ENCODE measurements around the gene RIT2. TPM values are rescaled to one million over a fixed set of nuclear protein-coding genes. Genes with fewer than 3 reads are reported as not detected.

The RIT2 gene
- polyA plus RNA-seq, 1 donor from 2014 or later, result 1.1 TPM

DNA sequence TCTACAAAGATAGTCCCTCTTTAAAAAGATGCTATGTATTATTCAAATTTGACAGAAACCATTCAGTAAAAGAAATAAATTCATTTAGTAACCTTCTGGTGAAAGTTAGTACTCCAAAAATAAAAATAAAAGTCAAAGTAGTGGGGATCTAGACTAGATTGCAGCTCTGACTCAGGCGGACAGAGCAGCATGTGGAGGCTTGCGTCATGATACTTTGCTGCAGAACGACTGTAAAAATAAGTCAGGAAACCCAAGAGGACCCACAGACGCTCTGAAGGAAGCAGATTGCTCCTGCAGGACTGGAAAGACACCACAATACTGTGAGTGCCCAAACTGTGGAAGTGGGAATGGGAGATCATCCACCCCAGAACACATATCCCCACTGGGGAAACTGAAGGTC, 301.9 kb downstream of the RIT2 start:
- H3K9ac ChIP-seq (ENCODE audit: low read length), result no peak overlapping the region
- no peaks in the 10 kb centered on the region for H3K79me2 ChIP-seq (replicated peaks; ENCODE audit: insufficient read depth, low read length)
- no peak overlapping the region for H2AFZ ChIP-seq (ENCODE audit: low read depth, low read length)
- H3K27ac ChIP-seq (ENCODE audit: low read length), result no peak overlapping the region
- H3K9me2 ChIP-seq (ENCODE audit: insufficient read depth, low read length), result no peaks in the 10 kb centered on the region
- TF ChIP-seq EP300 (conservative IDR thresholded peaks at IDR 0.05; ENCODE audit: poor library complexity, severe bottlenecking), result no peak
- no peak for TF ChIP-seq POLR2AphosphoS5 (IDR thresholded peaks at IDR 0.05)
- no peak for TF ChIP-seq TAF1 (IDR thresholded peaks at IDR 0.05; ENCODE audit: low read depth)
- no peak for TF ChIP-seq SMC3 (conservative IDR thresholded peaks at IDR 0.05; ENCODE audit: poor library complexity)
- TF ChIP-seq, protein P1, sequence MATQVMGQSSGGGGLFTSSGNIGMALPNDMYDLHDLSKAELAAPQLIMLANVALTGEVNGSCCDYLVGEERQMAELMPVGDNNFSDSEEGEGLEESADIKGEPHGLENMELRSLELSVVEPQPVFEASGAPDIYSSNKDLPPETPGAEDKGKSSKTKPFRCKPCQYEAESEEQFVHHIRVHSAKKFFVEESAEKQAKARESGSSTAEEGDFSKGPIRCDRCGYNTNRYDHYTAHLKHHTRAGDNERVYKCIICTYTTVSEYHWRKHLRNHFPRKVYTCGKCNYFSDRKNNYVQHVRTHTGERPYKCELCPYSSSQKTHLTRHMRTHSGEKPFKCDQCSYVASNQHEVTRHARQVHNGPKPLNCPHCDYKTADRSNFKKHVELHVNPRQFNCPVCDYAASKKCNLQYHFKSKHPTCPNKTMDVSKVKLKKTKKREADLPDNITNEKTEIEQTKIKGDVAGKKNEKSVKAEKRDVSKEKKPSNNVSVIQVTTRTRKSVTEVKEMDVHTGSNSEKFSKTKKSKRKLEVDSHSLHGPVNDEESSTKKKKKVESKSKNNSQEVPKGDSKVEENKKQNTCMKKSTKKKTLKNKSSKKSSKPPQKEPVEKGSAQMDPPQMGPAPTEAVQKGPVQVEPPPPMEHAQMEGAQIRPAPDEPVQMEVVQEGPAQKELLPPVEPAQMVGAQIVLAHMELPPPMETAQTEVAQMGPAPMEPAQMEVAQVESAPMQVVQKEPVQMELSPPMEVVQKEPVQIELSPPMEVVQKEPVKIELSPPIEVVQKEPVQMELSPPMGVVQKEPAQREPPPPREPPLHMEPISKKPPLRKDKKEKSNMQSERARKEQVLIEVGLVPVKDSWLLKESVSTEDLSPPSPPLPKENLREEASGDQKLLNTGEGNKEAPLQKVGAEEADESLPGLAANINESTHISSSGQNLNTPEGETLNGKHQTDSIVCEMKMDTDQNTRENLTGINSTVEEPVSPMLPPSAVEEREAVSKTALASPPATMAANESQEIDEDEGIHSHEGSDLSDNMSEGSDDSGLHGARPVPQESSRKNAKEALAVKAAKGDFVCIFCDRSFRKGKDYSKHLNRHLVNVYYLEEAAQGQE (IDR thresholded peaks at IDR 0.05; ENCODE audit: borderline replicate concordance), result no peak
- TF ChIP-seq, protein P2, sequence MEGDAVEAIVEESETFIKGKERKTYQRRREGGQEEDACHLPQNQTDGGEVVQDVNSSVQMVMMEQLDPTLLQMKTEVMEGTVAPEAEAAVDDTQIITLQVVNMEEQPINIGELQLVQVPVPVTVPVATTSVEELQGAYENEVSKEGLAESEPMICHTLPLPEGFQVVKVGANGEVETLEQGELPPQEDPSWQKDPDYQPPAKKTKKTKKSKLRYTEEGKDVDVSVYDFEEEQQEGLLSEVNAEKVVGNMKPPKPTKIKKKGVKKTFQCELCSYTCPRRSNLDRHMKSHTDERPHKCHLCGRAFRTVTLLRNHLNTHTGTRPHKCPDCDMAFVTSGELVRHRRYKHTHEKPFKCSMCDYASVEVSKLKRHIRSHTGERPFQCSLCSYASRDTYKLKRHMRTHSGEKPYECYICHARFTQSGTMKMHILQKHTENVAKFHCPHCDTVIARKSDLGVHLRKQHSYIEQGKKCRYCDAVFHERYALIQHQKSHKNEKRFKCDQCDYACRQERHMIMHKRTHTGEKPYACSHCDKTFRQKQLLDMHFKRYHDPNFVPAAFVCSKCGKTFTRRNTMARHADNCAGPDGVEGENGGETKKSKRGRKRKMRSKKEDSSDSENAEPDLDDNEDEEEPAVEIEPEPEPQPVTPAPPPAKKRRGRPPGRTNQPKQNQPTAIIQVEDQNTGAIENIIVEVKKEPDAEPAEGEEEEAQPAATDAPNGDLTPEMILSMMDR (IDR thresholded peaks at IDR 0.05; ENCODE audit: poor library complexity, severe bottlenecking), result no peak
- TF ChIP-seq EZH2 (IDR thresholded peaks at IDR 0.05; ENCODE audit: borderline replicate concordance, insufficient read depth, low read length, poor library complexity, severe bottlenecking), result no peak
- no peak for TF ChIP-seq RAD21 (conservative IDR thresholded peaks at IDR 0.05)
- no peak for TF ChIP-seq MXI1 (conservative IDR thresholded peaks at IDR 0.05; ENCODE audit: poor library complexity, severe bottlenecking)
- no peaks in the 10 kb centered on the region for H3K9me3 ChIP-seq (ENCODE audit: low read length)
- H3K27me3 ChIP-seq (ENCODE audit: insufficient read depth, low read depth, low read length), result no peaks in the 10 kb centered on the region
- no peak overlapping the region for H3K4me3 ChIP-seq (ENCODE audit: low read length)
- no peak overlapping the region for H3K4me2 ChIP-seq (ENCODE audit: low read length)
- H4K20me1 ChIP-seq (ENCODE audit: insufficient read depth), result no peaks in the 10 kb centered on the region
- H3F3A ChIP-seq (ENCODE audit: insufficient read depth, low read length, poor library complexity, severe bottlenecking), result no peaks in the 10 kb centered on the region
- H3K36me3 ChIP-seq (ENCODE audit: insufficient read depth, low read length), result no peaks in the 10 kb centered on the region

DNA sequence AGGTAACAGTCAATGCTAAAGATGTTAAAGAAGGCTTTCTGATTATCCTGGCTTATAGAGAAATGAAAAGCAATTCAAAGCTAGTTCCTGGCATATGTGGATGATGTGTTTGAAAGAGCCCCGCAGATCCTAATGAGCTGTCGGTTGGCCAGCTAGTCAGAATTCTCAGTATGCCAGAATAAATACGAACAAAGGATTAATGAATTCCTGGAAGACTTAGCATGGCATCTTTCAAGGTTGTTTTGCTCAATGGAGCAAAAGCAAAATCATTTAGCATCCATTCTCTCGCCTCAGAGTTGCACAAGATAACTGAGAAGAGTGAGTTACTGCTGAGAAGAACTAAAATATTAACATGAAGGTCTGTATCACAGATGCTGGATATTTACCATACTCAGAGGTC, 307.6 kb downstream of the RIT2 start:
- Histone ChIP-seq H3K27ac (ENCODE audit: low read length) (peak overlapping the region; percentile 60), H4K20me1 (ENCODE audit: insufficient read depth) (no peaks in the 10 kb centered on the region), H3K4me3 (ENCODE audit: low read length) (peak overlapping the region; percentile 18), H3K36me3 (ENCODE audit: insufficient read depth, low read length) (no peaks in the 10 kb centered on the region), H3K9me2 (ENCODE audit: insufficient read depth, low read length) (no peaks in the 10 kb centered on the region), H2AFZ (ENCODE audit: low read depth, low read length) (peak overlapping the region; percentile 22), H3K9ac (ENCODE audit: low read length) (no peak overlapping the region), H3K9me3 (ENCODE audit: low read length) (no peaks in the 10 kb centered on the region), H3K79me2 (replicated peaks; ENCODE audit: insufficient read depth, low read length) (no peaks in the 10 kb centered on the region), H3K27me3 (ENCODE audit: insufficient read depth, low read depth, low read length) (no peaks in the 10 kb centered on the region), H3K4me2 (ENCODE audit: low read length) (no peak overlapping the region), H3F3A (ENCODE audit: insufficient read depth, low read length, poor library complexity, severe bottlenecking) (no peaks in the 10 kb centered on the region)
- TF ChIP-seq EP300 (conservative IDR thresholded peaks at IDR 0.05; ENCODE audit: poor library complexity, severe bottlenecking) (peak; percentile 67), SMC3 (conservative IDR thresholded peaks at IDR 0.05; ENCODE audit: poor library complexity) (no peak), POLR2AphosphoS5 (IDR thresholded peaks at IDR 0.05) (peak; percentile 48), TAF1 (IDR thresholded peaks at IDR 0.05; ENCODE audit: low read depth) (no peak), EZH2 (IDR thresholded peaks at IDR 0.05; ENCODE audit: borderline replicate concordance, insufficient read depth, low read length, poor library complexity, severe bottlenecking) (no peak), RAD21 (conservative IDR thresholded peaks at IDR 0.05) (peak; percentile 16), MXI1 (conservative IDR thresholded peaks at IDR 0.05; ENCODE audit: poor library complexity, severe bottlenecking) (no peak)
- TF ChIP-seq, protein P2 (IDR thresholded peaks at IDR 0.05; ENCODE audit: poor library complexity, severe bottlenecking), result no peak
- TF ChIP-seq, protein P1 (IDR thresholded peaks at IDR 0.05; ENCODE audit: borderline replicate concordance), result peak; percentile 96
